GM19238 (cell line): ENCODE measurements around the gene PCDHB15.
"Not testable (repeated sequence)": the region's sequence is repeated elsewhere in the genome, so short reads cannot be mapped to it uniquely, and the experiment has no call there.

Experiments used
- DNase-seq: peaks from one replicate; pipeline ENCODE4 v3.0.0; 2011; ENCODE audit warnings: low spot score; ENCODE audit not compliant: insufficient read length

Gene PCDHB15

DNA sequence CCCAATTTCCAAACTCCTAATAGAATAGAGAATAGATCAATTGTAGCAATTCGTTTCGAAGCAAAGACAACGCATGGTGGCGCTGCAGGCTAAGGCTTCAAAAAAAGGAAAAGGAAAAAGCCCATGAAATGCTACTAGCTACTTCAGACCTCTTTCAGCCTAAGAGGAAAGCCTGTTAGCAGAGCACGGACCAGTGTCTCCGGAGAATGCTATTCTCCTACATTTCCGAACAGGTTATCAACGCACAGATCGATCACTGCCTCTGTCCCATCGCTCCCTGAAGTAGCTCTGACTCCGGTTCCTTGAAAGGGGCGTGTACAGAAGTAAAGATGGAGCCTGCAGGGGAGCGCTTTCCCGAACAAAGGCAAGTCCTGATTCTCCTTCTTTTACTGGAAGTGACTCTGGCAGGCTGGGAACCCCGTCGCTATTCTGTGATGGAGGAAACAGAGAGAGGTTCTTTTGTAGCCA is at the start of gene PCDHB15:
Gene PCDHB15 (plus strand): TSS at position 146 of the 468 bp plus-strand sequence. CDS start 184 bp downstream, at position 330.
- no peak for DNase-seq

DNA sequence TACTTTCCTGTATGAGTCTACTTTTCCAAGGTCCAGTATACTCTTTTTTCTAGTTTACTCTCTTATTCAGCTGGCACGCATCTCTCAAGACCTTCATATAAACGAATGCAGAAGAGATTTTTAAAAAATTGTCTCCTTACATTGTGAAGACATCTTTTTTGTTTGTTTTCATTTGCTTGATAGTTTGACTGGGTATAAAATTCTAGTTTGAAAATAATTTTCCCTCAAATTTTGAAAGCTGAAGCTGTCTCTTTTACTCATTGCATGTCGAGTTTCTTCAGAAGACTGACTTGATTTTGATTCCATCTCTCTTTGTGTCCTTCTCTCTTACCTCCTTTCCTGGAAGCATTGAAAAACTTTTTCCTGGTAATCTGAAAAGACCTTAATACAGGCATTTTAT is 48.8 kb upstream of the PCDHB15 start:
- DNase-seq: no peak

DNA sequence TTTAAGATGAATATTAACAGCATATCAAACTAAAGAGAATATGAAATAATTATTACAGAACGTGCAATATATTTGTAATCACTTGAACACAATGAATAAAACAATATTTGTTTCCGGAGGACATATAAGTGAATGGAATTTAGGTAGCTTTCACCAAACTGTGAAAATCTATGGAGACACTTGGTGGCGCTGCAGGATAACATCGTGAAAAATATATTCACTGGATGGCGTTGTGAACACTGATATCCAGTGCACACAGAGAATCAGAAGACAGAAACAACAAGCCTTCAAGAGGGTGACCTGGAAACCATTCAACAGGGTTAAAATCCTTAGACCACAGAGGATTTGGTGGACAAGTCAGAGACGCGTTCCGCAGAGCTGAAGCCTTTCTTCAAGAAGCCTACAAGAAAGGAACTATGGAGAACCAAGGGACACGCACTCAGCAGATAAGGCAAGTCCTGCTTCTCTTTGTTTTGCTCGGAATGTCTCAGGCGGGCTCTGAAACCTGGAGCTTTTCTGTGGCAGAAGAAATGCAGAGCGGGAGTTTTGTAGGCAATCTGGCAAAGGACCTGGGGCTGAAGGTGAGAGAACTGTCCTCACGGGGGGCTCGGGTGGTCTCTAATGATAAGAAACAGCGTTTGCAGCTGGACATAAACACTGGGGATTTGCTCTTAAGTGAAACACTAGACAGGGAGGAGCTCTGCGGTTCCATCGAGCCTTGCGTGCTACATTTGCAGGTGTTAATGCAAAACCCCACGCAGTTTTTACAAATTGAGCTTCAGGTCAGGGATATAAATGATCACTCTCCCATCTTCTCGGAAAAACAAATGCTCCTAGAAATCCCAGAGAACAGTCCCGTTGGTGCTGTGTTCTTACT is 45.6 kb upstream of the PCDHB15 start, which contains the start of gene PCDHB11:
Gene PCDHB11 (plus strand): TSS at position 269 of the 877 bp plus-strand sequence. CDS start 148 bp downstream, at position 417.
- no peak for DNase-seq

DNA sequence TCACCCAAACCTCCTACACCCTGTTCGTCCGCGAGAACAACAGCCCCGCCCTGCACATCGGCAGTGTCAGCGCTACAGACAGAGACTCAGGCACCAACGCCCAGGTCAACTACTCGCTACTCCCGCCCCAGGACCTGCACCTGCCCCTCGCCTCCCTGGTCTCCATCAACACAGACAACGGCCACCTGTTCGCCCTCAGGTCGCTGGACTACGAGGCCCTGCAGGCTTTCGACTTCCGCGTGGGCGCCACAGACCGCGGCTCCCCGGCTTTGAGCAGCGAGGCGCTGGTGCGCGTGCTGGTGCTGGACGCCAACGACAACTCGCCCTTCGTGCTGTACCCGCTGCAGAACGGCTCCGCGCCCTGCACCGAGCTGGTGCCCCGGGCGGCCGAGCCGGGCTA is 44.1 kb upstream of the PCDHB15 start:
- DNase-seq: not testable (repeated sequence)

DNA sequence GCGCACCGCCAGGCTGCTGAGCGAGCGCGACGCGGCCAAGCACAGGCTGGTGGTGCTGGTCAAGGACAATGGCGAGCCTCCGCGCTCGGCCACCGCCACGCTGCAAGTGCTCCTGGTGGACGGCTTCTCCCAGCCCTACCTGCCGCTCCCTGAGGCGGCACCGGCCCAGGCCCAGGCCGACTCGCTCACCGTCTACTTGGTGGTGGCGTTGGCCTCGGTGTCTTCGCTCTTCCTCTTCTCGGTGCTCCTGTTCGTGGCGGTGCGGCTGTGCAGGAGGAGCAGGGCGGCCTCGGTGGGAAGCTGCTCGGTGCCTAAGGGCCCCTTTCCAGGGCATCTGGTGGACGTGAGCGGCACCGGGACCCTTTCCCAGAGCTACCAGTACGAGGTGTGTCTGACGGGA is 43.5 kb upstream of the PCDHB15 start:
- not testable (repeated sequence) for DNase-seq

DNA sequence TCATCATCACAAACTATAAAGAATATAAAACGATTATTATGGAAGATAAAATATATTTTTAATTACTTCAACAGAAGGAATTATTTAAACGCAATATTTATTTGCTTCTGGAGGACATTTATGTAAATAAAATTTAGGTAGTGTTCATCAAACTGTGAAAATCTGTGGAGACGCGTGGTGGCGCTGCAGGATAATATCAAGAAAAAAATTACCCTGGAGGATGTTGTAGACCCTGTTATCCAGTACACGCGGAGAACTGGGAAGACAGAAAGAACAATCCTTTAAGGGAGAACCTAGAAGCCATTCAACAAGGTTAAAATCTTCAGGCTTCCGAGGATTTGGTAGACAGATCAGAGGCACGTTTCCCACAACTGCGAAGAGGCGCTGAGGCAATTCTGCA is 36.7 kb upstream of the PCDHB15 start, which contains the start of gene PCDHB12:
Gene PCDHB12 (plus strand): TSS at position 242 of the 400 bp plus-strand sequence. CDS start 189 bp downstream, outside the sequence.
- DNase-seq: no peak

DNA sequence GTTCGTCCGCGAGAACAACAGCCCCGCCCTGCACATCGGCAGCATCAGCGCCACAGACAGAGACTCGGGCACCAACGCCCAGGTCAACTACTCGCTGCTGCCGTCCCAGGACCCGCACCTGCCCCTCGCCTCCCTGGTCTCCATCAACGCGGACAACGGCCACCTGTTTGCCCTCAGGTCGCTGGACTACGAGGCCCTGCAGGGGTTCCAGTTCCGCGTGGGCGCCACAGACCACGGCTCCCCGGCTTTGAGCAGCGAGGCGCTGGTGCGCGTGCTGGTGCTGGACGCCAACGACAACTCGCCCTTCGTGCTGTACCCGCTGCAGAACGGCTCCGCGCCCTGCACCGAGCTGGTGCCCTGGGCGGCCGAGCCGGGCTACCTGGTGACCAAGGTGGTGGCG is 34.9 kb upstream of the PCDHB15 start:
- DNase-seq: not testable (repeated sequence)

DNA sequence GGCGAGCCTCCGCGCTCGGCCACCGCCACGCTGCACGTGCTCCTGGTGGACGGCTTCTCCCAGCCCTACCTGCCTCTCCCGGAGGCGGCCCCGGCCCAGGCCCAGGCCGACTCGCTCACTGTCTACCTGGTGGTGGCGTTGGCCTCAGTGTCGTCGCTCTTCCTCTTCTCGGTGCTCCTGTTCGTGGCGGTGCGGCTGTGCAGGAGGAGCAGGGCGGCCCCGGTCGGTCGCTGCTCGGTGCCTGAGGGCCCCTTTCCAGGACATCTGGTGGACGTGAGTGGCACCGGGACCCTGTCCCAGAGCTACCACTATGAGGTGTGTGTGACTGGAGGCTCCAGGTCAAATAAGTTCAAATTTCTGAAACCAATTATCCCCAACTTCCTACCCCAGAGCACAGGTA is 34.3 kb upstream of the PCDHB15 start:
- not testable (repeated sequence) for DNase-seq

DNA sequence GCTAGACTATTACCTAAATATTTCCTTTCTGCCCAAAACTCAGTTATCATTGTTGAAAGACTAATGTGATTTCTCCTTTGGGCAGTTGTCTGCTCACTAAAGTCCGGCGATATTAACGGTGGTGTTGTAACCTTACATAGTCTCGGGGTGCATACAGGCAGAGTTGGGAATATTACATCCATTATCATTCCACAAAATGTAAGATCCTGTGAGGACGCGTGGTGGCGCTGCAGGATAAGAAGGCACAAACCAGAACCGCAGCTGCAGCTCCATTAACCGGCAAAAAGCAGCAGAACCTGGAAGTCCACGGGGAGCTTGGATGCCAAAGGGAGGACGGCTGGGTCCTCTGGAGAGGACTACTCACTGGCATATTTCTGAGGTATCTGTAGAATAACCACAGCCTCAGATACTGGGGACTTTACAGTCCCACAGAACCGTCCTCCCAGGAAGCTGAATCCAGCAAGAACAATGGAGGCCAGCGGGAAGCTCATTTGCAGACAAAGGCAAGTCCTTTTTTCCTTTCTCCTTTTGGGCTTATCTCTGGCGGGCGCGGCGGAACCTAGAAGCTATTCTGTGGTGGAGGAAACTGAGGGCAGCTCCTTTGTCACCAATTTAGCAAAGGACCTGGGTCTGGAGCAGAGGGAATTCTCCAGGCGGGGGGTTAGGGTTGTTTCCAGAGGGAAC is 31.4 kb upstream of the PCDHB15 start, which contains the start of gene PCDHB13:
Gene PCDHB13 (plus strand): TSS at position 264 of the 684 bp plus-strand sequence. CDS start 205 bp downstream, at position 469.
- DNase-seq: not testable (repeated sequence)

DNA sequence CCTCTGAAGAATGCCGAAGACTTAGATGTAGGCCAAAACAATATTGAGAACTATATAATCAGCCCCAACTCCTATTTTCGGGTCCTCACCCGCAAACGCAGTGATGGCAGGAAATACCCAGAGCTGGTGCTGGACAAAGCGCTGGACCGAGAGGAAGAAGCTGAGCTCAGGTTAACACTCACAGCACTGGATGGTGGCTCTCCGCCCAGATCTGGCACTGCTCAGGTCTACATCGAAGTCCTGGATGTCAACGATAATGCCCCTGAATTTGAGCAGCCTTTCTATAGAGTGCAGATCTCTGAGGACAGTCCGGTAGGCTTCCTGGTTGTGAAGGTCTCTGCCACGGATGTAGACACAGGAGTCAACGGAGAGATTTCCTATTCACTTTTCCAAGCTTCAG is 30.6 kb upstream of the PCDHB15 start:
- DNase-seq: not testable (repeated sequence)

DNA sequence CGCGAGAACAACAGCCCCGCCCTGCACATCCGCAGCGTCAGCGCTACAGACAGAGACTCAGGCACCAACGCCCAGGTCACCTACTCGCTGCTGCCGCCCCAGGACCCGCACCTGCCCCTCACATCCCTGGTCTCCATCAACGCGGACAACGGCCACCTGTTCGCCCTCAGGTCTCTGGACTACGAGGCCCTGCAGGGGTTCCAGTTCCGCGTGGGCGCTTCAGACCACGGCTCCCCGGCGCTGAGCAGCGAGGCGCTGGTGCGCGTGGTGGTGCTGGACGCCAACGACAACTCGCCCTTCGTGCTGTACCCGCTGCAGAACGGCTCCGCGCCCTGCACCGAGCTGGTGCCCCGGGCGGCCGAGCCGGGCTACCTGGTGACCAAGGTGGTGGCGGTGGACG is 29.7 kb upstream of the PCDHB15 start:
- DNase-seq: not testable (repeated sequence)

DNA sequence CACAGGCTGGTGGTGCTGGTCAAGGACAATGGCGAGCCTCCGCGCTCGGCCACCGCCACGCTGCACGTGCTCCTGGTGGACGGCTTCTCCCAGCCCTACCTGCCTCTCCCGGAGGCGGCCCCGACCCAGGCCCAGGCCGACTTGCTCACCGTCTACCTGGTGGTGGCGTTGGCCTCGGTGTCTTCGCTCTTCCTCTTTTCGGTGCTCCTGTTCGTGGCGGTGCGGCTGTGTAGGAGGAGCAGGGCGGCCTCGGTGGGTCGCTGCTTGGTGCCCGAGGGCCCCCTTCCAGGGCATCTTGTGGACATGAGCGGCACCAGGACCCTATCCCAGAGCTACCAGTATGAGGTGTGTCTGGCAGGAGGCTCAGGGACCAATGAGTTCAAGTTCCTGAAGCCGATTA is 29.2 kb upstream of the PCDHB15 start:
- DNase-seq: not testable (repeated sequence)

DNA sequence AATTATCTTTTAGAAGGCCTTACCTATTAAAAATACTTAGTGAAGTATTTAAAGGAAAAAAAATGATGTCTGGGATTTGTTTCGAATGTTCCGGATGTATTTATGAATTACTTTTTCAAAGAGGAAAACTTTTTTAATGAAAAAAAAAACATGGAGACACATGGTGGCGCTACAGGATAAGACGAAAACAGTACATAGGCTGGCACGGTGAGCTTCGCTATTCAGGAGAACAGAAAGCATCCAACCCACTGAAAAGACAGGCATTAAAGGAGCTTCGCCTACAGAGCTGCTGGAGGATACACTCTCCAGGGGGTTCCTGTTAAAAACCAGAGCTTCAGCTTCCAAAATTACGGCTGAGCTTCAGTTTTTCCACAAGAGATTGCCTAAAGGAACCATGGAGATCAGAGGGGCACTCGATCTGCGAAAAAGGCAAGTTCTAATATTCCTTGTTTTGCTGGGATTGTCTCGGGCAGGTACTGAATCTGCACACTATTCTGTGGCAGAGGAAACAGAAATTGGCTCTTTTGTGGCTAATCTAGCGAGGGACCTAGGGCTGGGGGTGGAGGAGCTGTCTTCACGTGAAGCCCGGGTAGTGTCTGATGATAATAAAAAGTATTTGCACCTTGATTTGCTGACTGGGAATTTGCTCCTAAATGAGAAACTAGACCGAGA is 21.9 kb upstream of the PCDHB15 start, which contains the start of gene PCDHB14:
Gene PCDHB14 (plus strand): TSS at position 232 of the 672 bp plus-strand sequence. CDS start 163 bp downstream, at position 395.
- DNase-seq: no peak

DNA sequence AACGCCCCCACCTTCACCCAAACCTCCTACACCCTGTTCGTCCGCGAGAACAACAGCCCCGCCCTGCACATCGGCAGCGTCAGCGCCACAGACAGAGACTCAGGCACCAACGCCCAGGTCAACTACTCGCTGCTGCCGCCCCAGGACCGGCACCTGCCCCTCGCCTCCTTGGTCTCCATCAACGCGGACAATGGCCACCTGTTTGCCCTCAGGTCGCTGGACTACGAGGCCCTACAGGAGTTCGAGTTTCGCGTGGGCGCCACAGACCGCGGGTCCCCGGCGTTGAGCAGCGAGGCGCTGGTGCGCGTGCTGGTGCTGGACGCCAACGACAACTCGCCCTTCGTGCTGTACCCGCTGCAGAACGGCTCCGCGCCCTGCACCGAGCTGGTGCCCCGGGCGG is 20.4 kb upstream of the PCDHB15 start:
- not testable (repeated sequence) for DNase-seq

DNA sequence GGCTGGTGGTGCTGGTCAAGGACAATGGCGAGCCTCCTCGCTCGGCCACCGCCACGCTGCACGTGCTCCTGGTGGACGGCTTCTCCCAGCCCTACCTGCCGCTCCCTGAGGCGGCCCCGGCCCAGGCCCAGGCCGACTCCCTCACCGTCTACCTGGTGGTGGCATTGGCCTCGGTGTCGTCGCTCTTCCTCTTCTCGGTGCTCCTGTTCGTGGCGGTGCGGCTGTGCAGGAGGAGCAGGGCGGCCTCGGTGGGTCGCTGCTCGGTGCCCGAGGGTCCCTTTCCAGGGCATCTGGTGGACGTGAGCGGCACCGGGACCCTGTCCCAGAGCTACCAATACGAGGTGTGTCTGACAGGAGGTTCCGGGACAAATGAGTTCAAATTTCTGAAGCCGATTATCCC is 19.8 kb upstream of the PCDHB15 start:
- DNase-seq: not testable (repeated sequence)

DNA sequence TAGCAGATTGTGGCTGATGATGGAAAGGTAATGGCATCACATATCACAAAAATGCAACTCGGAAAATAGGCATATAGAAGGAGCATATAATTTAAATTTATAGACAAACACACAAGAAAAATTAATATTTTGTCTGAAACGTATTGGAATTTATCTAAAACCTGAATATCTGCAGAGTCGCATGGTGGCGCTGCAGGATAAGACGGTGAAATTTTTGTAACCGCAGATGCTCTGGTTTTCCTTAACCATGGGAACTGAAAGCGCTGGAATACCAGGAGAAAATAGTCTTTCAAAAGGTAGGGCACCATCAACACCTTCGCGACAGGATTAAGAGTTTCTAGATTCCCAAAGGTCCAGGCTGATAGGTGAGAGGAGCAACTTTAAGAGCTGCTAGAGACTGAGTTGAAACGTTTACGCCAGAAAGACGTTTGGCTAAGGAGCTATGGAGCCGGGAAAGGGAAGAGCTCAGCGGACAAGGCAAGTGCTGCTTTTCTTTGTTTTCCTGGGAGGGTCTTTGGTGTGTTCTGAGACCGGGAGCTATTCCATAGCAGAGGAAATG is 11.0 kb upstream of the PCDHB15 start:
- no peak for DNase-seq

DNA sequence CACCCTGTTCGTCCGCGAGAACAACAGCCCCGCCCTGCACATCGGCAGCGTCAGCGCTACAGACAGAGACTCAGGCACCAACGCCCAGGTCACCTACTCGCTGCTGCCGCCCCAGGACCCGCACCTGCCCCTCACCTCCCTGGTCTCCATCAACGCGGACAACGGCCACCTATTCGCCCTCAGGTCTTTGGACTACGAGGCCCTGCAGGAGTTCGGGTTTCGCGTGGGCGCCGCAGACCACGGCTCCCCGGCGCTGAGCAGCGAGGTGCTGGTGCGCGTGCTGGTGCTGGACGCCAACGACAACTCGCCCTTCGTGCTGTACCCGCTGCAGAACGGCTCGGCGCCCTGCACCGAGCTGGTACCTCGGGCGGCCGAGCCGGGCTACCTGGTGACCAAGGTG is 9.3 kb upstream of the PCDHB15 start:
- DNase-seq: not testable (repeated sequence)

DNA sequence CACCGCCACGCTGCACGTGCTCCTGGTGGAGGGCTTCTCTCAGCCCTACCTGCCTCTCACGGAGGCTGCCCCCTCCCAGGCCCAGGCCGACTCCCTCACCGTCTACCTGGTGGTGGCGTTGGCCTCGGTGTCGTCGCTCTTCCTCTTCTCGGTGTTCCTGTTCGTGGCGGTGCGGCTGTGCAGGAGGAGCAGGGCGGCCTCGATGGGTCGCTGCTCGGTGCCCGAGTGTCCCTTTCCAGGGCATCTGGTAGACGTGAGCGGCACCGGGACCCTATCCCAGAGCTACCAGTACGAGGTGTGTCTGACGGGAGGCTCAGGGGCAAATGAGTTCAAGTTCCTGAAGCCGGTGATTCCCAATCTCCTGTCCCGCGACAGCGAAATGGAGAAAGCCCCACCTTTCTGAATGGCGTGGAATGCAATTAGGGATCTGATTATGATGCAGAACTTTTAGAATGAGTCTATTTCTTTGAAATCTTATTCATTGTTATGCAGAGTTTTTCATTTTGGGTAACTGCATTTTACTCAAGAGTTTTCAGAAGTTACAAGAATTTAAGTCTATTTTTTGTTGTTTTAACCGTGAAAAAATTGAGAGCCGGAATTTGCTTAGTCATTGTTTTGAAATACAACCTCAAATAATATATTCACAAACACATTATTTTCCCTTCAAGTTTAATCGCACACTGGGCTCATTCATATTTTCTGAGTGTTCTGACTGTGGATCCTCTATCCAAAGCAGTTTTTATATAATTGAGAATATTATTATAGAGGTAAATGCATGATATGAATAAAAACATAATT is 8.5 kb upstream of the PCDHB15 start:
- no peak for DNase-seq

DNA sequence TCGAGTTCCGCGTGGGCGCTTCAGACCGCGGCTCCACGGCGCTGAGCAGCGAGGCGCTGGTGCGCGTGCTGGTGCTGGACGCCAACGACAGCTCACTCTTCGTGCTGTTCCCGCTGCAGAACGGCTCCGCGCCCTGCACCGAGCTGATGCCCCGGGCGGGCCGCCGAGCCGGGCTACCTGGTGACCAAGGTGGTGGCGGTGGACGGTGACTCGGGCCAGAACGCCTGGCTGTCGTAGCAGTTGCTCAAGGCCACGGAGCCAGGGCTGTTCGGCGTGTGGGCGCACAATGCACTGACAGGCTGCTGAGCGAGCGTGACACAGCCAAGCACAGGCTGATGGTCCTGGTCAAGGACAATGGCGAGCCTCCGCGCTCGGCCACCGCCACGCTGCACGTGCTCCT is 3.7 kb upstream of the PCDHB15 start:
- DNase-seq: no peak

DNA sequence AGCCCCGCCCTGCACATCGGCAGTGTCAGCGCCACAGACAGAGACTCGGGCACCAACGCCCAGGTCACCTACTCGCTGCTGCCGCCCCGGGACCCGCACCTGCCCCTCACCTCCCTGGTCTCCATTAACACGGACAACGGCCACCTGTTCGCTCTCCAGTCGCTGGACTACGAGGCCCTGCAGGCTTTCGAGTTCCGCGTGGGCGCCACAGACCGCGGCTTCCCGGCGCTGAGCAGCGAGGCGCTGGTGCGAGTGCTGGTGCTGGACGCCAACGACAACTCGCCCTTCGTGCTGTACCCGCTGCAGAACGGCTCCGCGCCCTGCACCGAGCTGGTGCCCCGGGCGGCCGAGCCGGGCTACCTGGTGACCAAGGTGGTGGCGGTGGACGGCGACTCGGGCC is 1.8 kb downstream of the PCDHB15 start:
- DNase-seq: not testable (repeated sequence)
